ENCODE results near the gene PAM.
"Not testable (repeated sequence)": the region's sequence is repeated elsewhere in the genome, so short reads cannot be mapped to it uniquely, and the experiment has no call there.

The PAM gene

GRCh38 chr5:103073500-103073899 is 318.4 kb downstream of the PAM start:
- DNase-seq (ENCODE audit: low spot score): not testable (repeated sequence)

GRCh38 chr5:103075442-103075841 is 320.3 kb downstream of the PAM start:
- DNase-seq (ENCODE audit: low spot score): no peak
